GM19025 (cell line): ENCODE results near the gene CHAD.

Experiments
- ATAC-seq: cut with Tn5 transposase; IDR thresholded peaks from one replicate; pipeline ENCODE4 v1.9.1; 2021; ENCODE audit warnings: mild to moderate bottlenecking, low read depth, moderate library complexity; ENCODE audit not compliant: unreplicated experiment

Gene CHAD

DNA sequence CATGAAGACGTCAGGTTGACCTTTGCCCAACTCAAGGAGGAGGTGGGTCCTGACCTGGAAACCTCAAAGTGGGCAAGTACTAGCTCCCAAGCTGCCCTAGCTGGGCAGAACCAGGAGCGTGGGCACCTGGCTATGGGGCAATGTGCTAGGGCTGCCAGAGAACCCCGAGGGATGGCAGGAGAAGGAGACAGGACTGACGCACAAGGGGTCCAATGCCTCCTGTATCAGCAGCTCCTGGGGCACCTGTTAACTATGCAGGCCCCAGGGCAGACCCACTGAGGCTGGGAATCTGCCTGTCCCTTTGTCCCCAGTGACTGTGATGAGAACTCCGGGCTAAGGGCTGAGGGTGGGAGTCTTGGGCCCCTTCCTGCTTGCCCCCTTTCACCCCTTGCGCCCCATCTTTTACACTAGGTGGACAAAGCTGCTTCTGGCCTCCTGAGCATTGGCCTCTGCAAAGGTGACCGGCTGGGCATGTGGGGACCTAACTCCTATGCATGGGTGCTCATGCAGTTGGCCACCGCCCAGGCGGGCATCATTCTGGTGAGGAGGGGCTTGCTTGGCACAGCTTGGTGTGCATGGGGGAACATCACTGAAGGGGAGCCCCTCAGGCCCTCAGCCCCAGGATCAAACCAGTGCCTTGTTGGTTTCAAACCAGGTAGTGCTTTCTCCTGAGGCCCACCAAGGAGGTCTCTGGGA, 7.7 kb downstream of the CHAD start:
- ATAC-seq = no peak

DNA sequence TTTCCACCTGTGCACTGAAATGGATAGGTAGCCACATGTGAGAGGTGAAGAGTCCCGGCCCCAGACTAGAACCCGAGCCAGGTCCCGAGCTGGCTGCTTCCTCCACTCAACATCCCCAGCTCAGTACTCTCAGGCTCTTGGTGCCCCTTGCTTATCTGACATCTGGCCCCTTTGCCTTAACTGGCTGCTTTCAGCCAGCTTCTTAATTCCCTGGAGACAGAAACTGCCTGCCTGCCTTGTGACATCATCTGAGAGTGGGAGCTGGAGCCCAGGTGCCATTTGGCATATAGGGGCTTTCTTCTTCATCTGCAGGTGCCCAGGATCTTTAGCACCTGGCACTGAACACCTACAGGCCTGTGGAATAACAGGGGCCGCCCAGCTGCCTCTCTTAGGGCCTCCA, 8.9 kb downstream of the CHAD start:
- ATAC-seq = no peak

DNA sequence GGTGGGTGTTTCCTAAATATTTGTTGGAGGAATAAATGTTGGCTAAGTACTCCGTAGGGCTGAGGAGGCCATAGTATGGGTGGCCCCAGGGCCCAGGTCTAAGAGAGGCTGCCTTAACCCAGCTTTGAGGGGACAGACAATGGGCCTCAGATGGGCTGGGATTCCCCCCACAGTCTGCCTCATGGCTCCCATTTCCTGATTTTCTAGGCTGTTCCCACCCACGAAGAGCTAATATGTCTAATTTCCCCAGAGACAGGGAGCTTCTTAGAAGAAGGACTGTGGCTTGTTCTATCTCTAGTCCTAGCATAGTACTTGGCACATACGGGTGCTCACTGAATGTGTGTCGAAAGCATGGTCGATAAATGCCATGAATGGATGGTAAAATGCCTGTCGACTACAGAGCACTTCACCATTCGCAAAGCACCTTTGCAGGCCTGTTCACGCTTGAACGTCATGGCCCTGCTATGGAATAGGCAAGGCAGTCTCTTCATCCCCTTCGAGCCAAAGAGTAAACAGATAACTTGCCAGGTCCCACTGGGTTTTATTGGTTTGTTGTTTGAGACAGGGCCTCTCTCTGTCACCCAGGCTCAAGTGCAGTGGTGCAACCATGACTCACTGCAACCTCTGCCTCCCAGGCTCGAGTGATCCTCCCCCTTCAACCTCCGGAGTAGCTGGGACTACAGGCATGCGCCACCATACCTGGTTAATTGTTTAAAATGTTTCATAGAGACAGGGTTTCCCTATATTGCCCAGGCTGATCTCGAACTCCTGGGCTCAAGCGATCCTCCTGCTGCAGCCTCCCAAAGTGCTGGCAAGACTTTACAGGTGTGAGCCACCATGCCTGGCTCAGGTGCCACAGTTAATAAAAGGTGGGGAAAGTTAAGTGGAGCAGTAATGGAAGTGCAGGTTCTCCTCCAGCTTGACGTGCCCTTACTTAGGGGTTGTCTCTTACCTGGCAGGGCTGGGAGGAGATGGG, 9.7 kb downstream of the CHAD start:
- no peak for ATAC-seq

DNA sequence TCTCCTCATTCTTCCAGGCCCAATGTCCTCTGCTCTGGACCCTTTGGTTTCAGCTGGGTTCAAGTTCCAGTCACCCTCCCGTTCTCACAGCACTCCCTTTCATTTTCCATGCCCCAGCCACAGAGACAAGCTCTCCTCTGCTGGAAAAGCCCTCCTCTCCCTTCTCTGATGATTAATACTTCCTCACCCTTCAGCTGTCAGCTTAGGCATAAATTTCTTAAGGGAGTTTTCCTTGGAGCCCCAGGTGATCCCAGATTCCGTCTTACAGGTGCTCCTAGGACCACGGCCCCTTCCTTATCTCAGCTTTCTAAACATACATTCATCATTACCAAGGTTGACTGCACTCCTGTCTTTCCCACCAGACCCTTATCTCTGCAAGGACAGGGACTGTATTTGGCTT, 10.4 kb downstream of the CHAD start:
- ATAC-seq = no peak

DNA sequence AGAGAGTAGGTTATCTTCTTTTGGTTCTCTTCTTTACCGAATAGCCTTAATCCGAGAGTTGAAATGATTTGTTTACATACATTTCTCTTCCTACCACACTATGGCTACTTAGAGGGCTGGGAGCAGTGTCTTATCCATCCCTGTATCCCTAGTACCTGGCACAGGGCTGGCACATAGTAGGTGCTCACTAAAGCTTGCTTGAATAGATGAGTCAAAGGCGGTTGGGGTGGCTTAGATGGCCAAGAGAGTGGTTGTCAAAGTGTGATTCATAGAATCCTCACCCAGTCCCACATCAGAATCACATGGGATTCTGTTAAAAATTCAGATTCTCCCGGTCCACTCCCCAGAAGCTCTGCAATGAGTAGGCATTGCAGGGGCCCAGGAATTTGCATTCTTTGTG, 11.1 kb downstream of the CHAD start:
- ATAC-seq = no peak

DNA sequence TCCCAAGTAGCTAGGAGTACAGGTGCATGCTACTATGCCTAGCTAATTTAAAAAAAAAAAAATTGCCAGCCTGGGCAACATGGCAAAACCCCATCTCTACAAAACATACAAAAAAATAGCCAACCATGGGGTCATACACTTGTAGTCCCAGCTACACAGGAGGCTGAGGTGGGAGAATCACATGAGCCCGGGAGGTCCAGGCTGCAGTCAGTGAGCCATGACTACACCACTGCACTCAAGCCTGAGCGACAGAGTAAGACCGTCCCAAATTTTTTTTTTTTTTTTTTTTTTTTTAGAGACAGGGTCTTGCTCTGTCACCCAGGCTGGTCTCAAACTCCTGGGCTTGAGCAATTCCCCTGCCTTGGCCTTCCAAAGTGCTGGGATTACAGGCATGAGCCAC, 14.8 kb downstream of the CHAD start:
- ATAC-seq = no peak

DNA sequence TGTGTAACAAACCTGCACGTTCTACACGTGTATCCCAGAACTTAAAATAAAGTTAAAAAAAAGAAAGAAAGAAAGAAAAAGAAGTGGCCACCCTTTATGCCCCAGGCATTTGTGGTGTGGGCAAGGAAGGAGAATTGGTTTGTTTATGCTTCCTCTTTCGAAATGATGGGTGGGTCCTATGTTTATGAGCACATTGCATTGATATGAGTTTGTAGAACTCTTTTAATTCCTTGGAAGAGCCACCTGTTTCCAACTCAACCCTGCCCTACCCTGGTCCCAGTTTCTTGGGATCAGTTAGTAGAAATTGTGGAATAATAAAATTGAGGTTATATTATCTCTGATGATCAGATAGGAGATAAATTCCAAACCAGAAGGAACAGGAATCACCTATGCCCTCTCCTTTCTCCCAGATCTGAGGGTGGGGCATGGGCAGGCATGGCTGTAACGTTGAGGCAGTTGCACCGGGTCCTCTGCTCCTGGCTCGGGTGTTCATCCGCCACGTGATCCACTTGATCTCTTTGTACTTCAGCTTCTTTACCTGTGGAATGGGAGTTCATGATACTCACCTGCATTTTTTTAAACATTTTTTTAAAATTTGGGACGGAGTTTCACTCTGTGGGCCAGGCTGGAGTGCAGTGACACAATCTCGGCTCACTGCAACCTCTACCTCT, 15.9 kb downstream of the CHAD start:
- ATAC-seq = no peak

DNA sequence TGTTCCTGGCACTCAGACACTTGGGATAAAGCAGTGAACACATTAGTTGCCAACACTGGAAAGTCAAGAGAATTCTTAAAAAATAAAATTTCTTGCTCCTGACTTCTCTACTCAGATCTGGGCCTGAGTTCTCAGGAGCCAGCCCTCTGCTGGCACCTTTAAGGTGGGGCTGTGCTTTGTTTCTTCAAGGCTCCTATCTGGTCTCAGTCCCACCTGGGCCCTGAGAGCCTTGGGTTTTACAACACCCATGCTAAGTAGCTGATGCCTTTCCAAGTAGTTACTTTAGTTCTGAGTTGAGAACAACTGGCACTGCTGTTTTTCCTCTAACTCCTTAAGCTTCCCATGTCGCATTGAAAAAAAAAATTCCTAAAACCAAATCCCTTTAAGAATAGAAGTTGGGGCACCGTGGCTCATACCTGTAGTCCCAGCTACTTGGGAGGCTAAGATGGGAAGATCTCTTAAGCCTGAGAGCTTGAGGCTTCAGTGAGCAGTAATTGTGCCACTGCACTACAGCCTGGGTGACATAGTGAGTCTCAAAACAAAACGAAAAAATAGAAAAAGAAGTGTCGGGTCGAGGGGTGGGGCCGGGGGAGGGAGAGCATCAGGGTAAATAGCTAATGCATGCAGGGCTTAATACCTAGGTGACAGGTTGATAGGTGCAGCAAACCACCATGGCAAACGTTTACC, 16.6 kb downstream of the CHAD start:
- ATAC-seq = no peak

DNA sequence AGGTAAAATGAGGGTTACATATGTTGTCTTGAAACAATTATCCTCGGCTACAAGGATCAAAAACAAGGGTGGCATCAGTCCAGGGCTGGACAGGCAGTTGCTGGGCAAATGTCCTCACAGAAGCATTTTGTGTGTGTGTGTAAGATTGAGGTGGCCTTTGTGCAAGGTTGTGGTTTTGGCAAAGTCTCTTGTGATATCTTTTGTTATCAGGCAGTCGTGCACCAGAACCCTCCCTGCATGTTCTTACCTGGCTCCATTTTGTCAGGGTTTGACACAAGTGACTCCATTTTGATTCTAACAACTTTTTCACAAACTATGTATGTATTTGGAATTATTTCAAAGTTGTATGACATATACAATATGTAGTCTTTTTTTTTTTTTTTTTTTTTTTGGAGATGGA, 20.0 kb downstream of the CHAD start:
- no peak for ATAC-seq

DNA sequence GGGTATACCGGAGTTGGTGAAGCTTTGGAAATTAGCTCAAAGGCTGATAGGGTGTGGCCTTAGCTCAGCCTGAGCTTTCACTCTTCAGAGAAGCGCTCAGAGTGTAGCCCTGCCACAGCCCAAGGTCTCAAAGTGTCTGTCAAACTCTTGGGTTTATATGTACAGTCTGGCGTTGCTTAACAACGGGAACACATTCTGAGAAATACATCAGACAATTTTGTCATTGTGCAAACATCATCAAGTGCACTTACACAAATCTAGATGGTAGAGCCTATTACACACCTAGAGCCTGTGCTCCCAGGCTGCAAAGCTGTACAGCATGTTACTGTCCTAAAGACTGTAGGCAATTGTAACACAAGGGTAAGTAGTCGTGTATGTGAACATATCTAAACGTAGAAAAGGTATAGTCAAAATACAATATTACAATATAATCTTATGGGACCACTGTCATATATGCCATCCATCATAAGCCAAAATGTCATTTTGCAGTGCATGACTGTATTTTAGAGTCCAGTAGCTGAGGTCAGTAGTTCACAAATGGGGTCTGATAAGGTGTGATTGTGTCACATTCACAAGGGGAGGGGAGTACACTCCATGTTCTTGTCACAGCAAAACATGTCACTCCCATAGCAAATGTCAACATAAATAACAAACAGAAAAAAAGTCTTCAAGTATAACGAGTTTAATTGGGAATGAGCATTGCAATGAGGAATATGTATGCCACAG, 20.6 kb downstream of the CHAD start:
- ATAC-seq = no peak

DNA sequence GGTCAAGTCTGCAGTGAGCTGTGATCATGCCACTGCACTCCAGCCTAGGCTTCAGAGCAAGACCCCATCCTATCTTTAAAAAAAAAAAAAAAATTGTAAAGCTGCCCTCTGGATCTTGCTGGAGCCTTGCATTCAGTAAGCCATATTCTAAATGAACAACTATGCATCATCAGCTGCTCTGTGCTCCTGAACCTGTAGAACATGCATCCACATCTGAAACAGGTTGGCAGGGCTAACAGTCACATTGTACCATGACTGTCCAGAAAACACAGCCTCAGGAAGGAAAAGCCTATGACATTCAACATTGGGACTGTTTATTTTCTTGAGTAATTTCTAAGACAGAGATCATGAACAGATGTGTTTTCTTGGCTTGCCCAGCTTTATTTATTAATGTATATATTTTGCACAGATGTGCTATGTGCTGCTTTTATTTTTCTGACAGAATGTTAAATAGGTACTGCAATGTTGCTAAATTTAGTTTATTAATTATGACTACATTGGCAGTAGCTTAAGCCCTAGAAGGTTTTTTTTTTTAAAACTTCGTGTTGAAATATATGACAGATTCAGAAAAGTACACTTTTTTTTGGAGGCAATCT, 22.9 kb downstream of the CHAD start:
- no peak for ATAC-seq

DNA sequence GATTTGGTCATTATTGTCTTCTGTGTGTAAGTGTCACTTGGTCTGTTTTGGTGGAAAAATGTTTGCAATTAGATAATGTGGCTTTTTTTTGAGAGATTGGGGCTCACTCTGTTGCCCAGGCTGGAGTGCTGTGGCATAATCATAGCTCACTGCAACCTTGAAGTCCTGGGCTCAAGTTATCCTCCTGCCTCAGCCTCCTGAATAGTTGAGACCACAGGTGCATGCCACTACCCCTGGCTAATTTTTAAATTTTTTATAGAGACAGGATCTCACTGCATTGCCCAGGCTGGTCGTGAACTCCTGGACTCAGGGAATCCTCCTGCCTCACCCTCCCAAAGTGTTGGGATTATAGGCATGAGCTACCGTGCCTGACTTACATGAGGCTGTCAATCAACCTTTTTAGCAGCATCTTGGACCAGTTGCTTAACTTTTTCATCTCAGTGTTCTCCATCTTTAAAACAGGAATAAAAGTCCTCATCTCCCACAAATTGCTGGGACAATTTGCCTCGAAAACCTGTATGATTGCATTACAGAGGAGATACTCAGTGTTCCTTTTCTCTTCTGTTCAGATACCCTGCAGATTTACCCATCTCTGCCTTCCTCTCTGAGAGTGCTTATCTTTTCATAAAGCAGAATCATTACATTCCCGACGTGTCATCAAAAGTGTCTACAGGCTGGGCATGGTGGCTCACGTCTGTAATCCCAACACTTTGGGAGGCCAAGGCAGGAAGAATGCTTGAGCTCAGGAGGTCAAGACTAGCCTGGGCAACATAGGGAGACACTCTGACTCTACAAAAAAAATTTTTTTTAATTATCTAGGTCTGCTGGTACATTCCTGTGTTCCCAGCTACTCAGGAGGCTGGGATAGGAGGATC, 23.6 kb downstream of the CHAD start:
- ATAC-seq = no peak

DNA sequence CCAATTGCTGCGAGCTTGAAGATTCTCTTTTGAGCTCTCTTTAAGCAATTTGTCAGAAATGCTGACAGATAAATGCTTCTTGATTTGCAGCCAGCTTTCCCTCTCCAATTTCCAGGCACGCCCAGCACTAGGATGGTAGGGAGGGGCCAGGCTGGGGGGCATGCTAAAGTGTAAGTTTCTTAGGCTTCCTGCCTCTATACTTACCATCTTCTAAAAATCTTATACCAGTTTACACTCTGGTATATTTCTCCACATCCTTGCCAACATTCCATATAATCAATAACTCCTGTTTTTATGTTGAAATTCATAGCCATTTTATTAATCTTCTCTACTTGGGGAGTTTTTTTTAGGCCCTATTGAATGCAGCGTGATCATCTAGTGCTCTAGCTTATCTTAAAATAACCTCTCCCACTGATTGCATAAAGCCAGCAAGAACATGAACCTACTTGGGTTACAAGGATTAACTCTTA, 25.1 kb downstream of the CHAD start:
- no peak for ATAC-seq

DNA sequence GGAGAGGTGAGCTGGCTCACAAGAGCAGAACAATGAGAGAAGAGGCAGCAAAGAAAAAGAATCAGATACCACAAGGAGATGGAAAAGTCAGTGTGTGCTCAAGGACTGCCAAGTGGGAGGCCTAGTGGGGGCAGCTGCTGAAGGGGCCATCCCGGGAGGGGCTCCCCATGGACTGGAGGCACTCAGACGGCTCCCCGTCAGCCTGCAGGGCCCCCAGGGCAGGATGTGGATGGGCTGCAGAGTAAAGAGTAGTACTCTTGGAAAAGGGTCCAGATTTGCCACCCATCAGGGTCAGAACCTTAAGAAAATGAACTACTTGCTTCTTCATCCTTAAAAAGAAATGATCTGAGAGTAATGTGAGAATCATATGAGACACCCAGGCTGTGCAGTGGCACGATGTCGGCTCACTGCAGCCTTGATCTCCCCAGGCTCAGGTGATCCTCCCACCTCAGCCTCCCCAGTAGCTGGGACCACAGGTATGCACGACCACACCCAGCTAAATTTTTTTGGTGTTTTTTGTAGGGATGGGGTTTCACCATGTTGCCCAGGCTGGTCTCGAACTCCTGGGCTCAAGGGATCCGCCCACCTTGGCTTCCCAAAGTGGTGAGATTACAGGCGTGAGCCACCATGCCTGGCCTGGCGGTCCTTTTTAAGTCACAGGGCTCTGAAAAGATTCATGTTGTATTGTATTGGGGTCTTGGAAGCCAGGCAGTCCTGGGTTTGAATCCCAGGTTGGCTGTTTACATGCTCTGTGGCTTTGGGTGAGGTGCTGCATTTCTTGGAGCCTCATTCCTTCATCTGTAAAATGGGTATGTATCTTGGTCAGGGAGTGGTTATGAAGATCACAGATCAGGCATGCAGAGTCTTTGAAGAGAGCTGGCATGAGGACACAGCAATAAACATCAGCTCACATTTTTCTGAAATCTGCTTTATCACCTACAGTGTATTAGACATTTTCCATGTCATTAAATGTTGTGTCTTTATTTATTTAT, 27.5 kb downstream of the CHAD start:
- ATAC-seq = no peak

DNA sequence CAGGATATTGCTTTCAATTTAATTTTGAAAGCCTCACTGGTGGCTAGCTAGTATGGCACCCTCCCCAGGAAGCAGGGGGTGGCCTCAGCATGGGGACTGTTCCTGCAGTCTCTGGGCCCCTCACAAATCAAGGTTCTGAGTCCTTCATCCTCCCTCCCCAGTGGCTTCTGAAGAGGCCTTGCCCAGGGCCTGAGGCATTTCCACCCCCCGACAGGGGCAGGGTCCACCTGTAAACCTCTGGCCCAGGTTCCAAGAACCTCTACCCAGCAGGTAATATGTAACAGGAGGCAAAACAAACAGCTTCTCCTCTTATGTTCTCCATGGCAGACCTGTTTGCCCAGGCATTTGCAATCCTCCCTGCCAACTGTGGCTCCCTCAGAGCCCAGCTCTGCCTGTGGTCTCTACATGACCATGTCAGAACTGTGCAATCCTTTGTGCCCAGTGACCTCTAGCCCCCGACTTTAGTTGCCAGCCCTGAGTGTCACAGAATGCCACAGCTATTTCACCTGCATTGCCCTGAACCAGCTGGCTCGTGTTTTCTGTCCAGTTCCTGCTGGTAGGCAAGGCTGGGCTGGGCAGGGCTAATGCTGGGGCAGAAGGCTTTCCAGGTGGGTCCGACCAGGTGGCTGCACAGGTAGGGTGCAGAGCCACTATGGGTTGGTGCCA, 28.4 kb downstream of the CHAD start:
- ATAC-seq = no peak

DNA sequence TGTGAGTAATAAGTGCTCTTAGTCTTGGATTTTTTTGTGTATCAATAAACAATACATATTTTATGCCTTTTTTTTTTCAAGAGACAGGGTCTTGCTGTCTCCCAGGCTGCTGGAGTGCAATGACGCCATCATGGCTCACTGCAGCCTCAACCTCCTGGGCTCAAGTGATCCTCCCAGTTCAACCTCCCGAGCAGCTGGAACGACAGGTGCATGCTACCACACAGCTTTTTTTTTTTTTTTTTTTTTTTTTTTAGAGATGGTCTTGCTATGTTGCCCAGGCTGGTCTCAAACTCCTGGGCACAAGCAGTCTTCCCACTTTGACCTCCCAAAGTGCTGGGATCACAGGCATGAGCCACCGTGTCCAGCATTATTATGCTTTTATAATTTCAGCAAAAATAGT, 29.7 kb downstream of the CHAD start:
- ATAC-seq = no peak

DNA sequence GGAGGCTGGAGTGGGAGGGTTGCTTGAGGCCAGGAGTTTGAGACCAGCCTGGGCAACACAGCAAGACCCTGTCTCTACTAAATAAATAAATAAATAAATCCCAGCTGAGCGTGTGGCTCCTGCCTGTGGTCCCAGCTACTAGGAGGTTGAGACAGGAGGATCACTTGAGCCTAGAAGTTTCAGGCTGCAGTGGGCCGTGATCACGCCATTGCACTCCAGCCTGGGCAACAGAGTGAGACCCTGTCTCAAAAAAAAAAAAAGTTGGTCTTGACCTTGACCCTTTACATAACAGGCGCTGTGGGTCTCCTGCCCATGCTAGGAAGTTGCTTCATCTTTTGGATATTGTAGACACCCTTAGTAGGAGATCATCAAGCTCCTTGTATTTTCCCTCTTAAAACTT, 31.3 kb downstream of the CHAD start:
- no peak for ATAC-seq
